ENCODE data around the gene PYGM. TPM values are rescaled to one million over a fixed set of nuclear protein-coding genes. Genes with fewer than 3 reads are reported as not detected.
A peak's percentile ranks its signal among the peaks of the same experiment; 100 is the strongest.

Gene PYGM
- 10 to 100 TPM; 17.8 to 84.7 TPM for total RNA-seq

- peaks cover 23% of the 10 kb centered on the region for H3K36me3 ChIP-seq
Measured at GRCh38 chr11:64759722-64760719, at the start of gene PYGM. TSS of gene PYGM (minus strand) at chr11:64759974. CDS start at chr11:64759898, 76 bp downstream.

GRCh38 chr11:64805481-64805880 is 45.7 kb upstream of the PYGM start:
- H3K27ac ChIP-seq = no peak overlapping the region
- no peaks in the 10 kb centered on the region for H3K27me3 ChIP-seq
- peaks cover 13% of the 10 kb centered on the region for H3K36me3 ChIP-seq
- H3K4me3 ChIP-seq = no peak overlapping the region
- H3K9me3 ChIP-seq = no peaks in the 10 kb centered on the region
- DNase-seq (ENCODE audit: low spot score) = no peak
- H3K4me1 ChIP-seq = peaks cover 0 to 38% of the 10 kb centered on the region in 2 donors
- TF ChIP-seq CTCF (IDR thresholded peaks at IDR 0.05) = no peak

More at GRCh38 chr11:64759722-64760719, at the start of gene PYGM:
- Histone ChIP-seq H3K9me3 (no peaks in the 10 kb centered on the region), H3K4me1 (peaks cover 2 to 65% of the 10 kb centered on the region in 2 donors), H3K27me3 (no peaks in the 10 kb centered on the region), H3K4me3 (peak within 1 kb of the TSS; percentile 31 to 46), H3K27ac (peak within 1 kb of the TSS; percentile 81 to 83)
- TF ChIP-seq CTCF (IDR thresholded peaks at IDR 0.05) = no peak
- peak; percentile 81 for DNase-seq (ENCODE audit: low spot score)

- TF ChIP-seq CTCF (IDR thresholded peaks at IDR 0.05) = no peak
- H3K4me3 ChIP-seq = no peak overlapping the region
- peaks cover 13% of the 10 kb centered on the region for H3K36me3 ChIP-seq
- no peaks in the 10 kb centered on the region for H3K27me3 ChIP-seq
- peak overlapping the region; percentile 86 to 92 for H3K27ac ChIP-seq
- H3K9me3 ChIP-seq = no peaks in the 10 kb centered on the region
- DNase-seq (ENCODE audit: low spot score) = no peak
- peaks cover 0 to 33% of the 10 kb centered on the region in 2 donors for H3K4me1 ChIP-seq
Measured at GRCh38 chr11:64804346-64805210, 44.8 kb upstream of the PYGM start.

- Histone ChIP-seq H3K9me3 (no peaks in the 10 kb centered on the region), H3K4me1 (peaks cover 0 to 27% of the 10 kb centered on the region in 2 donors), H3K4me3 (peak overlapping the region; percentile 65 to 71), H3K36me3 (peaks cover 13% of the 10 kb centered on the region), H3K27ac (peak overlapping the region; percentile 86 to 92), H3K27me3 (no peaks in the 10 kb centered on the region)
- TF ChIP-seq CTCF (IDR thresholded peaks at IDR 0.05) = no peak
- DNase-seq (ENCODE audit: low spot score) = no peak
Measured at GRCh38 chr11:64803846-64804345, 44.1 kb upstream of the PYGM start.

- H3K27me3 ChIP-seq = no peaks in the 10 kb centered on the region
- peak; percentile 94 for DNase-seq (ENCODE audit: low spot score)
- no peaks in the 10 kb centered on the region for H3K9me3 ChIP-seq
- H3K4me1 ChIP-seq = peaks cover 0 to 27% of the 10 kb centered on the region in 2 donors
- TF ChIP-seq CTCF (IDR thresholded peaks at IDR 0.05) = peak; percentile 34 to 41
- H3K36me3 ChIP-seq = peaks cover 13% of the 10 kb centered on the region
- peak within 1 kb of the TSS; percentile 86 to 92 for H3K27ac ChIP-seq
- H3K4me3 ChIP-seq = peak within 1 kb of the TSS; percentile 68 to 71
Measured at GRCh38 chr11:64803158-64803845, 43.5 kb upstream of the PYGM start, which contains the start of gene MAP4K2. TSS of gene MAP4K2 (minus strand) at chr11:64803214. CDS start at chr11:64803149, 65 bp downstream.
